HepG2 (cell line): ENCODE measurements around the gene ACVR2A.

Experiments
- FOXJ3 ChIP-seq: sonication (generic); formaldehyde crosslinking; IDR thresholded peaks from 2 replicates; pipeline ENCODE4 v1.4.0; 2020; ENCODE audit warnings: missing genetic modification reagents, mild to moderate bottlenecking, borderline replicate concordance
- KDM5A ChIP-seq: fragments of 200-600 bp; sonication (generic); IDR thresholded peaks from 2 replicates; pipeline ENCODE4 v1.7.0; 2018; ENCODE audit warnings: antibody characterized with exemption, mild to moderate bottlenecking, low read length, borderline replicate concordance
- NONO ChIP-seq, 2 experiments: fragments of 450-650 bp in 1 of 2; sonication (generic) in 1 of 2; formaldehyde crosslinking in 1 of 2; IDR thresholded peaks in 1 of 2; conservative IDR thresholded peaks in 1 of 2; 2 replicates each; pipeline versions ENCODE4 v1.6.1 to v1.8.0; 2017 to 2022; ENCODE audit warnings: mild to moderate bottlenecking in 1 of 2, missing genetic modification reagents in 1 of 2, moderate library complexity in 1 of 2
- POLR2A ChIP-seq, 2 experiments: IDR thresholded peaks; 2 replicates each; pipeline ENCODE4 v1.6.1; 2011; ENCODE audit warnings: low read depth in 2 of 2, low read length in 2 of 2, mild to moderate bottlenecking in 1 of 2, moderate library complexity in 1 of 2; ENCODE audit not compliant: insufficient read depth in 1 of 2
- SMAD1 ChIP-seq: sonication (generic); formaldehyde crosslinking; IDR thresholded peaks from 2 replicates; pipeline ENCODE4 v1.4.0; 2020; ENCODE audit warnings: missing genetic modification reagents, low read depth, mild to moderate bottlenecking, borderline replicate concordance
- TRIM24 ChIP-seq: sonication (generic); formaldehyde crosslinking; IDR thresholded peaks from 2 replicates; pipeline ENCODE4 v1.8.0; 2022; ENCODE audit warnings: mild to moderate bottlenecking, missing genetic modification reagents
- ZNF274 ChIP-seq: sonication (generic); formaldehyde crosslinking; IDR thresholded peaks from 2 replicates; pipeline ENCODE4 v1.5.1; 2020; ENCODE audit warnings: mild to moderate bottlenecking, missing genetic modification reagents
- TF ChIP-seq, protein P1 (sequence below): sonication (generic); formaldehyde crosslinking; IDR thresholded peaks from 2 replicates; pipeline ENCODE4 v1.4.0; 2020; ENCODE audit warnings: mild to moderate bottlenecking, missing genetic modification reagents, borderline replicate concordance
- TF ChIP-seq, protein P2 (sequence below): sonication (generic); formaldehyde crosslinking; IDR thresholded peaks from 2 replicates; pipeline ENCODE4 v1.8.0; 2022; ENCODE audit warnings: mild to moderate bottlenecking, missing genetic modification reagents, borderline replicate concordance

DNA sequence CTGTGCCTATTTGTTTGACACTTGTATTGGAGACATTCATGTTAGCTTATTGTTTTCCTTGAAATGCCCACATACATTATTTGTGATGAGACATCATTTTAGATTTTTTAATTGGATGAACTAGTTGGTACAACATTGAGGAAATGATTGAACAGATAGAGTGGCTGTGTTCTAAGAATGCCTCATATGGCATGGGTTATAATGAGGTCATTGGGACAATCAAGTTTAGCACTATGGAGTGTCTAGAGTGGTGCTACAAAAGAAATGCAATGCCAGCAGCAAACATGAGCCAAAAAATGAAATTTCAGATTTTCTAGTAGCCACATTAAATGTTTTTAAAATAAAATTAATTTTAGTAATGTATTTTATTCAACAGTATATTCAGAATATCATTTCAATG lies 28.1 kb downstream of the ACVR2A start:
- TF ChIP-seq POLR2A (IDR thresholded peaks at IDR 0.05; ENCODE audit: insufficient read depth in 1 of 2, low read depth in 2 of 2, low read length in 2 of 2): no peak
- TF ChIP-seq FOXJ3: no peak
- TF ChIP-seq, protein P1, sequence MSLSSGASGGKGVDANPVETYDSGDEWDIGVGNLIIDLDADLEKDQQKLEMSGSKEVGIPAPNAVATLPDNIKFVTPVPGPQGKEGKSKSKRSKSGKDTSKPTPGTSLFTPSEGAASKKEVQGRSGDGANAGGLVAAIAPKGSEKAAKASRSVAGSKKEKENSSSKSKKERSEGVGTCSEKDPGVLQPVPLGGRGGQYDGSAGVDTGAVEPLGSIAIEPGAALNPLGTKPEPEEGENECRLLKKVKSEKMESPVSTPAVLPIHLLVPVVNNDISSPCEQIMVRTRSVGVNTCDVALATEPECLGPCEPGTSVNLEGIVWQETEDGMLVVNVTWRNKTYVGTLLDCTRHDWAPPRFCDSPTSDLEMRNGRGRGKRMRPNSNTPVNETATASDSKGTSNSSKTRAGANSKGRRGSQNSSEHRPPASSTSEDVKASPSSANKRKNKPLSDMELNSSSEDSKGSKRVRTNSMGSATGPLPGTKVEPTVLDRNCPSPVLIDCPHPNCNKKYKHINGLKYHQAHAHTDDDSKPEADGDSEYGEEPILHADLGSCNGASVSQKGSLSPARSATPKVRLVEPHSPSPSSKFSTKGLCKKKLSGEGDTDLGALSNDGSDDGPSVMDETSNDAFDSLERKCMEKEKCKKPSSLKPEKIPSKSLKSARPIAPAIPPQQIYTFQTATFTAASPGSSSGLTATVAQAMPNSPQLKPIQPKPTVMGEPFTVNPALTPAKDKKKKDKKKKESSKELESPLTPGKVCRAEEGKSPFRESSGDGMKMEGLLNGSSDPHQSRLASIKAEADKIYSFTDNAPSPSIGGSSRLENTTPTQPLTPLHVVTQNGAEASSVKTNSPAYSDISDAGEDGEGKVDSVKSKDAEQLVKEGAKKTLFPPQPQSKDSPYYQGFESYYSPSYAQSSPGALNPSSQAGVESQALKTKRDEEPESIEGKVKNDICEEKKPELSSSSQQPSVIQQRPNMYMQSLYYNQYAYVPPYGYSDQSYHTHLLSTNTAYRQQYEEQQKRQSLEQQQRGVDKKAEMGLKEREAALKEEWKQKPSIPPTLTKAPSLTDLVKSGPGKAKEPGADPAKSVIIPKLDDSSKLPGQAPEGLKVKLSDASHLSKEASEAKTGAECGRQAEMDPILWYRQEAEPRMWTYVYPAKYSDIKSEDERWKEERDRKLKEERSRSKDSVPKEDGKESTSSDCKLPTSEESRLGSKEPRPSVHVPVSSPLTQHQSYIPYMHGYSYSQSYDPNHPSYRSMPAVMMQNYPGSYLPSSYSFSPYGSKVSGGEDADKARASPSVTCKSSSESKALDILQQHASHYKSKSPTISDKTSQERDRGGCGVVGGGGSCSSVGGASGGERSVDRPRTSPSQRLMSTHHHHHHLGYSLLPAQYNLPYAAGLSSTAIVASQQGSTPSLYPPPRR (CRISPR knock-in tag): no peak
- TF ChIP-seq SMAD1: no peak
- no peak for TF ChIP-seq NONO (IDR thresholded peaks at IDR 0.05)
- TF ChIP-seq NONO (CRISPR knock-in tag; conservative IDR thresholded peaks at IDR 0.05): no peak
- no peak for TF ChIP-seq ZNF274 (CRISPR knock-in tag)
- no peak for TF ChIP-seq KDM5A
- TF ChIP-seq TRIM24 (CRISPR knock-in tag): no peak
- TF ChIP-seq, protein P2, sequence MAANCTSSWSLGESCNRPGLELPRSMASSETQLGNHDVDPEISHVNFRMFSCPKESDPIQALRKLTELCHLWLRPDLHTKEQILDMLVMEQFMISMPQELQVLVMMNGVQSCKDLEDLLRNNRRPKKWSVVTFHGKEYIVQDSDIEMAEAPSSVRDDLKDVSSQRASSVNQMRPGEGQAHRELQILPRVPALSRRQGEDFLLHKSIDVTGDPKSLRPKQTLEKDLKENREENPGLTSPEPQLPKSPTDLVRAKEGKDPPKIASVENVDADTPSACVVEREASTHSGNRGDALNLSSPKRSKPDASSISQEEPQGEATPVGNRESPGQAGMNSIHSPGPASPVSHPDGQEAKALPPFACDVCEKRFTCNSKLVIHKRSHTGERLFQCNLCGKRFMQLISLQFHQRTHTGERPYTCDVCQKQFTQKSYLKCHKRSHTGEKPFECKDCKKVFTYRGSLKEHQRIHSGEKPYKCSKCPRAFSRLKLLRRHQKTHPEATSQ: no peak
